GM04504 (cell line): ENCODE data around the gene SNRNP200.

ENCODE experiments used
- DNase-seq: peaks from one replicate; pipeline ENCODE4 v3.0.0-alpha.2; 2012; ENCODE audit warnings: low read depth

Gene SNRNP200

GRCh38 chr2:96251721-96252292 lies 53.5 kb downstream of the SNRNP200 start:
- DNase-seq, result peak; percentile 93

- no peak for DNase-seq
These were observed 55.2 kb downstream of the SNRNP200 start for GRCh38 chr2:96250188-96250587.

GRCh38 chr2:96249654-96250053 lies 55.7 kb downstream of the SNRNP200 start:
- DNase-seq, result peak; percentile 82

- DNase-seq, result no peak
These were observed 56.7 kb downstream of the SNRNP200 start for GRCh38 chr2:96248624-96249023.

- DNase-seq, result no peak
These were observed 57.5 kb downstream of the SNRNP200 start for GRCh38 chr2:96247896-96248295.

- DNase-seq, result no peak
These were observed 58.3 kb downstream of the SNRNP200 start for GRCh38 chr2:96247009-96247408.

GRCh38 chr2:96245609-96246390 lies 59.5 kb downstream of the SNRNP200 start:
- DNase-seq, result no peak

- DNase-seq, result no peak
These were observed 61.5 kb downstream of the SNRNP200 start for GRCh38 chr2:96243843-96244242.

GRCh38 chr2:96241900-96242611 lies 63.3 kb downstream of the SNRNP200 start:
- peak; percentile 51 for DNase-seq

- DNase-seq, result no peak
These were observed 64.1 kb downstream of the SNRNP200 start for GRCh38 chr2:96241227-96241626.

- no peak for DNase-seq
These were observed 64.9 kb downstream of the SNRNP200 start for GRCh38 chr2:96240341-96241038.

GRCh38 chr2:96239745-96240264 lies 65.5 kb downstream of the SNRNP200 start:
- no peak for DNase-seq

- DNase-seq, result no peak
These were observed 66.3 kb downstream of the SNRNP200 start for GRCh38 chr2:96239091-96239490.

GRCh38 chr2:96238266-96238665 lies 67.1 kb downstream of the SNRNP200 start:
- DNase-seq, result no peak

GRCh38 chr2:96236882-96237281 lies 68.5 kb downstream of the SNRNP200 start:
- DNase-seq, result no peak

GRCh38 chr2:96233880-96234316 lies 71.4 kb downstream of the SNRNP200 start:
- no peak for DNase-seq

- DNase-seq, result no peak
These were observed 71.9 kb downstream of the SNRNP200 start for GRCh38 chr2:96233436-96233835.

- no peak for DNase-seq
These were observed 74.0 kb downstream of the SNRNP200 start for GRCh38 chr2:96231316-96231715.

GRCh38 chr2:96225016-96225533 lies 80.3 kb downstream of the SNRNP200 start:
- DNase-seq, result no peak
